ENCODE results near the gene TACO1. TPM values are rescaled to one million over a fixed set of nuclear protein-coding genes. Genes with fewer than 3 reads are reported as not detected.

TACO1 gene
- total RNA-seq, 1 experiment from 2014 or later = 20.0 TPM

GRCh38 chr17:63621684-63622573, 21.2 kb downstream of the TACO1 start, which contains the start of gene MAP3K3:
MAP3K3 (plus strand) TSS chr17:63622417; CDS start chr17:63622760, 343 bp downstream.
- DNase-seq = peak; percentile 99
- Histone ChIP-seq H3K36me3 (replicated peaks; ENCODE audit: control insufficient read depth, insufficient read depth, low read length) (no peaks in the 10 kb centered on the region), H3K27me3 (ENCODE audit: control insufficient read depth, insufficient read depth, low read length) (no peaks in the 10 kb centered on the region), H3K4me3 (ENCODE audit: insufficient read depth, low read depth, low read length) (peak within 1 kb of the TSS; percentile 82)

- DNase-seq = peak; percentile 86
- Histone ChIP-seq H3K27me3 (ENCODE audit: control insufficient read depth, insufficient read depth, low read length) (no peaks in the 10 kb centered on the region), H3K4me3 (ENCODE audit: insufficient read depth, low read depth, low read length) (peak overlapping the region; percentile 82), H3K36me3 (replicated peaks; ENCODE audit: control insufficient read depth, insufficient read depth, low read length) (no peaks in the 10 kb centered on the region)
Observed at GRCh38 chr17:63622574-63623390, 22.1 kb downstream of the TACO1 start.

DNA sequence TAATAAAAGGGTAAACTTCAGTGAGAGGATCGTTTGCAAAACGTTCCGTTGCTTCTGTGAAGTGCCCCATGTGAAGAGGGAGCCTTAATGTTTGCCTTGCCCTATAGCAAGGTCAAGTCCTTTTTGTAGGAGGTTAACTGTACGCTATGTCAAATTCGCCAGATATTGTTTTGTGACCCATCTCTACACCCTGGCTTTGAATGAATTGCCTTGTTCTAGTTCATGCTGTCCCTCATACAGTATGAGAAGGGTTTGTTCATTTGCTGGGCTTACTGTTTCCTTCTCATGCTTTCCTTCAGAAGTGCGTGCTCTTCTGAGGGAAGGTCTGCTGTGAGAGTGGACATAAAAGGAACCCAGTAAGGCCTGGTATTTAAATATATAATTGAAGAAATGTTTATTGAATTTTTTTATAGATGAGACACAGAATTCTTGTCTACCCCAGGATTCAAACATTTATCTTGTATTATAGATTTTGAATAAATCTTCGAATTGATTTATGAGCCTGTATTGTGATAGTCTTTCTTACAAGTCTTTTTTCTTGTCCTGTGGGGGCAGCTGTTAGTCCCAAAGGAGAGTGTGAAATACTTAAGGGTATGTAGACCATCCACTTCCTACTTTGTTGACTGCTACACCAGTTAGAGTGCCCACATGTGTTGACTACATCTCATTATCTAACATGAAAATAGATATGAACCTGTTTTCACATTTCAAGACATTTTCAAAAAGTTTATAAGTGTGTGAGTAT, 23.3 kb downstream of the TACO1 start:
- no peak for DNase-seq
- no peaks in the 10 kb centered on the region for H3K27me3 ChIP-seq (ENCODE audit: control insufficient read depth, insufficient read depth, low read length)
- no peak overlapping the region for H3K4me3 ChIP-seq (ENCODE audit: insufficient read depth, low read depth, low read length)
- H3K36me3 ChIP-seq (replicated peaks; ENCODE audit: control insufficient read depth, insufficient read depth, low read length) = no peaks in the 10 kb centered on the region

DNA sequence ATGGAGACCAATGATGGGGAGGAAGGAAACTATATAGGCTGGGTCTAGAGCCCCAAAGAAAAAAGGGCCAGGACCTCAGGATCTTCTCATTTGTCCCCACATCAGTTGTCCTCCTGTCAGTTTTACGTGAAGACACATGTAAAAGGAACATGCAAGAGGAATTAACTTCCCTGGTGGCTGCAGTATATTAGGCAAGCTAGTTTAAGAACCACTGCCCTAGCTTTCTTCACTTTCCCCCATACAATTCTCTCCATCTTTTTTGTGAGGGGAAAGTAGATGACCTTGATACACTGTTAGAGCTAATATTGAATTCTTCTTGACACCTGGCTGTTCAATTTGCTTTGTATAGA, 23.8 kb downstream of the TACO1 start:
- DNase-seq = no peak
- H3K27me3 ChIP-seq (ENCODE audit: control insufficient read depth, insufficient read depth, low read length) = no peaks in the 10 kb centered on the region
- H3K36me3 ChIP-seq (replicated peaks; ENCODE audit: control insufficient read depth, insufficient read depth, low read length) = no peaks in the 10 kb centered on the region
- no peak overlapping the region for H3K4me3 ChIP-seq (ENCODE audit: insufficient read depth, low read depth, low read length)

- Histone ChIP-seq H3K36me3 (replicated peaks; ENCODE audit: control insufficient read depth, insufficient read depth, low read length) (no peaks in the 10 kb centered on the region), H3K27me3 (ENCODE audit: control insufficient read depth, insufficient read depth, low read length) (no peaks in the 10 kb centered on the region), H3K4me3 (ENCODE audit: insufficient read depth, low read depth, low read length) (no peak overlapping the region)
- DNase-seq = no peak
Observed at GRCh38 chr17:63626551-63627180, 26.0 kb downstream of the TACO1 start.

GRCh38 chr17:63629627-63630026, 28.9 kb downstream of the TACO1 start:
- H3K27me3 ChIP-seq (ENCODE audit: control insufficient read depth, insufficient read depth, low read length) = no peaks in the 10 kb centered on the region
- no peak for DNase-seq
- H3K4me3 ChIP-seq (ENCODE audit: insufficient read depth, low read depth, low read length) = no peak overlapping the region
- no peaks in the 10 kb centered on the region for H3K36me3 ChIP-seq (replicated peaks; ENCODE audit: control insufficient read depth, insufficient read depth, low read length)

DNA sequence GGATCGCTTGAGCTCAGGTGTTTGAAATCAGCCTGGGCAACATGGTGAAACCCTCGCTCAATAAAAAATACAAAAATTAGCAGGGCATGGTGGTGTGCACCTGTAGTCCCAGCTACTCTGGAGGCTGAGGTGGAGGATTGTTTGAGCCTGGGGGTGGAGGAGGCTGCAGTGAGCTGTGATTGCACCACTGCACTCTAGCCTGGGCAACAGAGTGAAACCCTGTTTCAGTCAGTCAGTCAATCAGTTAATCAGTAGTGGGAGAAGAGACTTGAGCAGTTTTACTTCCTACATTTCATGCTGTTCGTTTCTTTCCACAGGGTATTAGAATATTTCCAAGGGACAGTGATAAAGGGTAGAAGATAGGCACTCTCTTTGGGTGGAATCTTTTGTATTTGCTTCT, 30.4 kb downstream of the TACO1 start:
- H3K4me3 ChIP-seq (ENCODE audit: insufficient read depth, low read depth, low read length) = no peak overlapping the region
- H3K36me3 ChIP-seq (replicated peaks; ENCODE audit: control insufficient read depth, insufficient read depth, low read length) = no peaks in the 10 kb centered on the region
- DNase-seq = no peak
- H3K27me3 ChIP-seq (ENCODE audit: control insufficient read depth, insufficient read depth, low read length) = no peaks in the 10 kb centered on the region

GRCh38 chr17:63631626-63632025, 30.9 kb downstream of the TACO1 start:
- H3K36me3 ChIP-seq (replicated peaks; ENCODE audit: control insufficient read depth, insufficient read depth, low read length) = peaks cover 2% of the 10 kb centered on the region; the same call in 1 of the 2 replicates
- peak; percentile 48 for DNase-seq
- H3K4me3 ChIP-seq (ENCODE audit: insufficient read depth, low read depth, low read length) = no peak overlapping the region
- no peaks in the 10 kb centered on the region for H3K27me3 ChIP-seq (ENCODE audit: control insufficient read depth, insufficient read depth, low read length)

DNA sequence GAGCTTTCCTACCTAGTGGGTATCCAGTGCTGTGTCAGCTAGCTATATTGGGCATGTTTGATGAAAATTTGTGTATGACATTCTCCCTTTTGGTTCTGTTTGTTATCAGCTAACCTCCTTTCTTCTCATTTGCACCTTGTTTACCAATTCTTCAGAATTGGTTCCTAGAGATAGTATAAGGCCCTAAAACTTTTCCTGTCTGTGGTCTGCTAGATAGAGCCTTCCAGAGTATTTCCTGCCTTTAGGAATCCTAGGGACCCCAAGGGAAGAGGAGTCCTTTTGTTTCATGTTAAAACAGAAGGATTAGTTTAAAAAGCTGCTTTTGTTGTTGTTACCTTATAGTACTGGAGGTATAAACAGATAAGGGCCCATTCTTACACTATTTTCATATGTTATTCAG, 33.0 kb downstream of the TACO1 start:
- H3K27me3 ChIP-seq (ENCODE audit: control insufficient read depth, insufficient read depth, low read length) = no peaks in the 10 kb centered on the region
- DNase-seq = no peak
- peaks cover 3% of the 10 kb centered on the region for H3K36me3 ChIP-seq (replicated peaks; ENCODE audit: control insufficient read depth, insufficient read depth, low read length)
- H3K4me3 ChIP-seq (ENCODE audit: insufficient read depth, low read depth, low read length) = no peak overlapping the region

- DNase-seq = no peak
- H3K36me3 ChIP-seq (replicated peaks; ENCODE audit: control insufficient read depth, insufficient read depth, low read length) = peaks cover 3% of the 10 kb centered on the region
- no peak overlapping the region for H3K4me3 ChIP-seq (ENCODE audit: insufficient read depth, low read depth, low read length)
- no peaks in the 10 kb centered on the region for H3K27me3 ChIP-seq (ENCODE audit: control insufficient read depth, insufficient read depth, low read length)
Observed at GRCh38 chr17:63634163-63634562, 33.5 kb downstream of the TACO1 start.

DNA sequence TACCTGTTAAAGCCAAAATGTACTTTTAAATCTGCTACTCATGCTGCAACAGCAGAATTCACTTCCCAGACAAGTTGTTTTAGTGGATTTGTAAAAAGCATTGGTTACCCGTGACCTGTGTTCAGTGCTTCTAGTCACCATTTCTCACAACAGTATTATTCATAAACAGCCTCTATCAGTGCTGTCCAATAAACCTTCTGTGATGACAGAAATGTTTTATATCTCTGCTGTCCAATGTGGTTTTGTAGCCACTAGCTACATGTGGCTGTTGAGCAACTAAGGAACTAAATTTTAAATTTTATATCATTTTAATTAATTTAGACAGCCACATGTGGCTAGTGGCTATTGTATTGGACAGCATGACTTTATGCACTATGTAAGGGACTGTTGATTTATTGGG, 34.1 kb downstream of the TACO1 start:
- Histone ChIP-seq H3K36me3 (replicated peaks; ENCODE audit: control insufficient read depth, insufficient read depth, low read length) (peaks cover 3% of the 10 kb centered on the region), H3K27me3 (ENCODE audit: control insufficient read depth, insufficient read depth, low read length) (no peaks in the 10 kb centered on the region), H3K4me3 (ENCODE audit: insufficient read depth, low read depth, low read length) (no peak overlapping the region)
- DNase-seq = no peak

- H3K27me3 ChIP-seq (ENCODE audit: control insufficient read depth, insufficient read depth, low read length) = no peaks in the 10 kb centered on the region
- no peak for DNase-seq
- H3K4me3 ChIP-seq (ENCODE audit: insufficient read depth, low read depth, low read length) = no peak overlapping the region
Observed at GRCh38 chr17:63635290-63635689, 34.6 kb downstream of the TACO1 start.

DNA sequence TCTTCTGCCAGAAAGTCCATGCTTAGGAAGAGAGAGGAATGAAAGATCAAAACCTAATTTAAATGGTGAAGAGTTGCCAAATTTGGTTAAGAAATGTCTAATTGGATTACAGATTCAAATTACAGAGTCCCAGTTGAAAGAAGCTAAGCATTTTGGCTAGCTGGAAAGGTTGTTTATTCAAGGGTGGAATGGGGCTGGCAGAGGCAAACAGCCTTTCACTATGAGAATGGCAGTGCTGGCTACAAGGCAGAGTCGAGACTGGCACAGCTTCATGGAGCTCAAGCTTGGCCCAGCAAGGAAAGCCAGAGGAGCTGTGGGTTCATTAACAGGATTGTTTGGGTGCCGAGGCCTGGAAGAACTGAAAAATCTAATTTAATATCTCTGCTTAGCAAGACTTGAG, 35.1 kb downstream of the TACO1 start:
- Histone ChIP-seq H3K36me3 (replicated peaks; ENCODE audit: control insufficient read depth, insufficient read depth, low read length) (peaks cover 3% of the 10 kb centered on the region), H3K27me3 (ENCODE audit: control insufficient read depth, insufficient read depth, low read length) (no peaks in the 10 kb centered on the region), H3K4me3 (ENCODE audit: insufficient read depth, low read depth, low read length) (no peak overlapping the region)
- no peak for DNase-seq

More at GRCh38 chr17:63635290-63635689, 34.6 kb downstream of the TACO1 start:
- peaks cover 3% of the 10 kb centered on the region for H3K36me3 ChIP-seq (replicated peaks; ENCODE audit: control insufficient read depth, insufficient read depth, low read length)

- DNase-seq = no peak
- Histone ChIP-seq H3K36me3 (replicated peaks; ENCODE audit: control insufficient read depth, insufficient read depth, low read length) (peaks cover 3% of the 10 kb centered on the region), H3K4me3 (ENCODE audit: insufficient read depth, low read depth, low read length) (no peak overlapping the region), H3K27me3 (ENCODE audit: control insufficient read depth, insufficient read depth, low read length) (no peaks in the 10 kb centered on the region)
Observed at GRCh38 chr17:63639125-63639524, 38.4 kb downstream of the TACO1 start.

Measured in H7 (cell line).